K562 (cell line): ENCODE measurements around the gene SLCO2A1. TPM values are rescaled to one million over a fixed set of nuclear protein-coding genes. Genes with fewer than 3 reads are reported as not detected.

ENCODE experiments used
- CHD4 ChIP-seq: fragments of 200-600 bp; sonication (generic); IDR thresholded peaks from 3 replicates; pipeline ENCODE4 v1.6.1; 2012; ENCODE audit warnings: low read depth, mild to moderate bottlenecking, mixed read lengths, low read length, inconsistent platforms; ENCODE audit not compliant: insufficient read depth, insufficient replicate concordance, poor library complexity, severe bottlenecking
- TEAD1 ChIP-seq, 2 experiments: fragments of 450-650 bp in 1 of 2; sonication (generic) in 1 of 2; formaldehyde crosslinking; IDR thresholded peaks; 2 replicates each; pipeline versions ENCODE4 v1.4.0 to v1.8.0; 2020 to 2022; ENCODE audit warnings: mild to moderate bottlenecking in 2 of 2, missing genetic modification reagents in 1 of 2
- polyA plus RNA-seq, 8 experiments: library from polyadenylated mRNA; depleted of rRNA in 4 of 8; stranded (reverse) in 5 of 8; unstranded in 3 of 8; fragments of >200 nt; fragmentation: Nextera tagmentation in 2 of 8; fragmentation: Illumina TruSeq in 1 of 8; extraction: Ambion mirVana in 2 of 8; extraction: Trizol in 1 of 8; gene quantifications; 2 replicates each; pipeline versions ENCODE4 v1.2.1 to v1.2.3, GENCODE V29; 2011 to 2014; ENCODE audit warnings: inconsistent platforms in 1 of 8, missing spikeins in 1 of 8
- total RNA-seq, 7 experiments: library from RNA; depleted of rRNA in 6 of 7; stranded (reverse); fragments of >200 nt in 6 of 7; fragmentation: Illumina TruSeq in 2 of 7; extraction: Trizol in 2 of 7; gene quantifications; 2 replicates each; pipeline versions ENCODE4 v1.2.1 to v1.2.3, GENCODE V29; 2011 to 2021; ENCODE audit warnings: low replicate concordance in 1 of 7
- TF ChIP-seq, protein P1 (sequence below), 3 experiments: fragments of 200-800 bp in 1 of 3; sonication (Bioruptor generic) in 1 of 3; sonication (generic) in 1 of 3; formaldehyde crosslinking in 1 of 3; IDR thresholded peaks; 2 replicates each; pipeline versions ENCODE4 v1.6.1 to v1.8.0; 2016 to 2022; ENCODE audit warnings: mild to moderate bottlenecking in 2 of 3, missing compliant biosample characterization in 2 of 3, missing genetic modification characterization in 2 of 3, missing genetic modification reagents in 1 of 3
- TF ChIP-seq, protein P2 (sequence below): fragments of 250-450 bp; sonication (Bioruptor Pico); IDR thresholded peaks from 2 replicates; pipeline ENCODE4 v1.8.0; 2022; ENCODE audit warnings: inconsistent platforms, mild to moderate bottlenecking, moderate library complexity, borderline replicate concordance

Gene SLCO2A1
- total and polyA plus RNA-seq, 9 of the 15 experiments (the other 6 are each of a cell fraction or from before 2014, with no cell fraction given) = 0.16 to 1.0 TPM; not detected in 7

DNA sequence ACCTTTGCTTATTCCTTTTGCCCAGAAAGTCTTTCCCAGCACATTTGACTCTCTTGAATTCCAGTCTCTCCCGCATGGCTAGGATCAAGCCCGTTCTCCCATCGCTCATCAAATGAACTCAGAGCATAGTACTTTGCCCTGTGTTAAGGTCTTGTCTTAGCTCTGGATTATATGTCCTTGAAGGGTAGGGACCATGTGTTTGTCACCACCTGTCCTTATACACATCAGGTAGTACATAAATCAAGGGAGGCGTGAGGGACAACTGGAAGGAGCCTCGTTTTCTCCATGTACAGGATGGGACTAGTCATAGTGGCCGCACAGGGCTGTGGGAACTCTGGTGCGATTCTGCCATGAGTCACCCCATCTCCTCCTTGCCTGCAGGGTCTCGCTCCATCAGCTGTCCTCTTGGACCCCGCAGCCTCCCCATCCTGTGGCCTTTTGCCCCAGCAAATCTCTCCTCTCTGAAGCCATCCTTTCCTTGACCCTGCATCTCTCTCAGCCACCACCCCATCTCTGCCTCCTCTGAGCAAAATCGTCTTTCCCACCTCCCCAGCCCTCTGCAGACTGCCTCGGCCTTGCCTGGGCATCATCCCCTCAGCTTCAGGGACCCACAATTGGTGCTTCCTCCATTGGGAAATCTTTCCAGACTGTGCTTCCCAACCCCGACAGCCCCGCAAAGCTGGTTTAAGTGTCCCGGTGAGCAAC, 100.7 kb downstream of the SLCO2A1 start (continued):
- TF ChIP-seq, protein P1, sequence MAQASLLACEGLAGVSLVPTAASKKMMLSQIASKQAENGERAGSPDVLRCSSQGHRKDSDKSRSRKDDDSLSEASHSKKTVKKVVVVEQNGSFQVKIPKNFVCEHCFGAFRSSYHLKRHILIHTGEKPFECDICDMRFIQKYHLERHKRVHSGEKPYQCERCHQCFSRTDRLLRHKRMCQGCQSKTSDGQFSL (CRISPR knock-in tag; IDR thresholded peaks at IDR 0.05) = no peak
- TF ChIP-seq, protein P1 (tag; IDR thresholded peaks at IDR 0.05) = no peak
- TF ChIP-seq, protein P2, sequence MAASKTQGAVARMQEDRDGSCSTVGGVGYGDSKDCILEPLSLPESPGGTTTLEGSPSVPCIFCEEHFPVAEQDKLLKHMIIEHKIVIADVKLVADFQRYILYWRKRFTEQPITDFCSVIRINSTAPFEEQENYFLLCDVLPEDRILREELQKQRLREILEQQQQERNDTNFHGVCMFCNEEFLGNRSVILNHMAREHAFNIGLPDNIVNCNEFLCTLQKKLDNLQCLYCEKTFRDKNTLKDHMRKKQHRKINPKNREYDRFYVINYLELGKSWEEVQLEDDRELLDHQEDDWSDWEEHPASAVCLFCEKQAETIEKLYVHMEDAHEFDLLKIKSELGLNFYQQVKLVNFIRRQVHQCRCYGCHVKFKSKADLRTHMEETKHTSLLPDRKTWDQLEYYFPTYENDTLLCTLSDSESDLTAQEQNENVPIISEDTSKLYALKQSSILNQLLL (CRISPR knock-in tag) = no peak
- no peak for TF ChIP-seq TEAD1 (CRISPR knock-in tag; IDR thresholded peaks at IDR 0.05)
- TF ChIP-seq CHD4 = no peak
